OCI-LY7 (cell line): ENCODE measurements around the gene RNPEPL1.

Experiments
- EZH2phosphoT487 ChIP-seq: fragments of 200-600 bp; sonication (generic); IDR thresholded peaks from 2 replicates; pipeline ENCODE4 v1.6.1; 2018; ENCODE audit warnings: low read depth, borderline replicate concordance, mild to moderate bottlenecking, mixed run types, antibody characterized with exemption, low read length, moderate library complexity, mixed read lengths
- TF ChIP-seq, protein P1 (sequence below): fragments of 200-600 bp; sonication (generic); conservative IDR thresholded peaks from 2 replicates; pipeline ENCODE4 v1.5.1; 2014; ENCODE audit warnings: mild to moderate bottlenecking, antibody characterized with exemption, low read length, moderate library complexity, mixed read lengths

DNA sequence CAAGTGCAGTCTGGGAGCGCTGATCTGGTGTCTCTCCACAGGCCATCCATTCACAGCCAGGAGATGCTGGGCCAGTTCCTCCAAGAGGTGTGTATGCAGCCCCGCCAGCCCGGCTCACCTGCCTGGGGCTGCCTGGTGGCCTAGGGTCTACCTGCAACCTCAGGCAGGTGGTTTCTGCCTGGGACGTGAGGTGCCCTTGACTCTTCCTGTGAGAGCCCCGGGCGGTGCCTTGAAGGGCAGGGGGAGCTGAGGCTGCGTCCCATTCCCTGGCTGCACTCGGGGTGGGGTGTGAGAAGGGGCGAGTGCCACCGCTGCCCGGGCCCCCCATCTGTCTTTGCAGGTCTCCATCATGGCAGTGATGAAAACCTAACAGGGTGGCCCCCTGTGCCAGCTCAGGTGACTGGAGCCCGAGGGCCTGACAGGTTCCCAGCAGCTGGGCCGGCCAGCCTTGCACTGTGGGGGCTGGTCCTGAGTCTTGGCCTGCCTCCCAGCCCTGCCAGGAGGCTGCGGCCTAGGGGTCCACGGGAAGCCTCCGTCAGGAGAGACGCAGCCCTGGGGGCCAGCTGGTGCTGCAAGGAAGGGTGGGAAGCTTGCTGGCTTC, 30.1 kb downstream of the RNPEPL1 start:
- TF ChIP-seq, protein P1, sequence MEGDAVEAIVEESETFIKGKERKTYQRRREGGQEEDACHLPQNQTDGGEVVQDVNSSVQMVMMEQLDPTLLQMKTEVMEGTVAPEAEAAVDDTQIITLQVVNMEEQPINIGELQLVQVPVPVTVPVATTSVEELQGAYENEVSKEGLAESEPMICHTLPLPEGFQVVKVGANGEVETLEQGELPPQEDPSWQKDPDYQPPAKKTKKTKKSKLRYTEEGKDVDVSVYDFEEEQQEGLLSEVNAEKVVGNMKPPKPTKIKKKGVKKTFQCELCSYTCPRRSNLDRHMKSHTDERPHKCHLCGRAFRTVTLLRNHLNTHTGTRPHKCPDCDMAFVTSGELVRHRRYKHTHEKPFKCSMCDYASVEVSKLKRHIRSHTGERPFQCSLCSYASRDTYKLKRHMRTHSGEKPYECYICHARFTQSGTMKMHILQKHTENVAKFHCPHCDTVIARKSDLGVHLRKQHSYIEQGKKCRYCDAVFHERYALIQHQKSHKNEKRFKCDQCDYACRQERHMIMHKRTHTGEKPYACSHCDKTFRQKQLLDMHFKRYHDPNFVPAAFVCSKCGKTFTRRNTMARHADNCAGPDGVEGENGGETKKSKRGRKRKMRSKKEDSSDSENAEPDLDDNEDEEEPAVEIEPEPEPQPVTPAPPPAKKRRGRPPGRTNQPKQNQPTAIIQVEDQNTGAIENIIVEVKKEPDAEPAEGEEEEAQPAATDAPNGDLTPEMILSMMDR = no peak
- TF ChIP-seq EZH2phosphoT487 = no peak
